K562 (cell line): ENCODE data around the gene DAPK2. TPM values are rescaled to one million over a fixed set of nuclear protein-coding genes. Genes with fewer than 3 reads are reported as not detected.

Experiments used
- ATAC-seq: fragments of 200-7000 bp; cut with Tn5 transposase; 3 replicates; pipeline ENCODE4 v1.9.1; 2020; ENCODE audit warnings: moderate library complexity
- BruUV-seq: library from RNA; stranded (reverse); fragments of 400-500 nt; replicated peaks from 2 replicates; lab custom pipeline; 2021; lab: Mats Ljungman, UMichigan
- CTCF ChIA-PET: fragments of 300-600 bp; formaldehyde crosslinking; extraction: SDS; loops from one replicate; lab custom pipeline; 2021; ENCODE audit warnings: low intra/inter-chr PET ratio; lab: Yijun Ruan, JAX
- POLR2A ChIA-PET: fragments of 300-600, 350-650 bp; sonication (Branson Sonifier 250); formaldehyde crosslinking; extraction: SDS; loops from one replicate; lab custom pipeline; 2021; ENCODE audit warnings: antibody characterized with exemption, inconsistent platforms; lab: Yijun Ruan, JAX
- DNase-seq, 4 experiments: peaks; one replicate each; pipeline versions ENCODE4 v3.0.0 to v3.0.0-alpha.2; 2011 to 2018; ENCODE audit warnings: low spot score in 3 of 4, mixed read lengths in 3 of 4; ENCODE audit errors: extremely low read depth in 1 of 4
- FAIRE-seq: peaks from 2 replicates; lab custom pipeline; 2011; peaks lifted over from hg19 to GRCh38; lab: Jason Lieb, UNC
- H2AFZ ChIP-seq: 2 replicates; pipeline ENCODE4 v1.6.0; 2011; ENCODE audit warnings: low read depth, low read length, control low read depth, inconsistent platforms
- H3K27ac ChIP-seq: fragments of 200-600 bp; 3 replicates; pipeline ENCODE4 v1.8.0; 2011; ENCODE audit warnings: low read depth, mild to moderate bottlenecking, control low read depth, inconsistent platforms, low read length, moderate library complexity, mixed read lengths; ENCODE audit errors: extremely low read depth
- H3K27me3 ChIP-seq, 2 experiments: fragments of 300-600 bp in 1 of 2; 2 replicates in 1 of 2; 3 replicates in 1 of 2; pipeline versions ENCODE4 v1.6.0 to v1.8.0; 2011; ENCODE audit warnings: inconsistent platforms in 2 of 2, low read length in 2 of 2, mild to moderate bottlenecking in 1 of 2, mixed read lengths in 1 of 2, moderate library complexity in 1 of 2; ENCODE audit not compliant: control insufficient read depth in 2 of 2, insufficient read depth in 2 of 2
- H3K36me3 ChIP-seq: fragments of 300-600 bp; 3 replicates; pipeline ENCODE4 v1.8.0; 2011; ENCODE audit warnings: mild to moderate bottlenecking, low read length, inconsistent platforms; ENCODE audit not compliant: control insufficient read depth, insufficient read depth
- H3K4me1 ChIP-seq, 2 experiments: fragments of 200-600 bp in 1 of 2; replicated peaks in 1 of 2; 2 replicates in 1 of 2; 3 replicates in 1 of 2; pipeline versions ENCODE4 v1.5.1 to v1.8.0; 2011; ENCODE audit warnings: inconsistent platforms in 2 of 2, low read length in 2 of 2, mild to moderate bottlenecking in 1 of 2, mixed read lengths in 1 of 2, moderate library complexity in 1 of 2; ENCODE audit not compliant: control insufficient read depth in 2 of 2, insufficient read depth in 2 of 2
- H3K4me2 ChIP-seq: 2 replicates; pipeline ENCODE4 v1.6.1; 2011; ENCODE audit warnings: low read length, control low read depth, inconsistent platforms, mixed read lengths; ENCODE audit not compliant: insufficient read depth
- H3K4me3 ChIP-seq: fragments of 200-600 bp; sonication (generic), shearing (Covaris generic); 2 replicates; pipeline ENCODE4 v1.5.1; 2016; ENCODE audit warnings: control low read depth, inconsistent platforms
- H3K79me2 ChIP-seq: fragments of 200-600 bp; 3 replicates; pipeline ENCODE4 v1.8.0; 2011; ENCODE audit warnings: low read length, inconsistent platforms; ENCODE audit not compliant: control insufficient read depth, insufficient read depth
- H3K9ac ChIP-seq, 2 experiments: 2 replicates each; pipeline versions ENCODE4 v1.6.0 to v1.6.1; 2011; ENCODE audit warnings: low read depth in 2 of 2, low read length in 2 of 2, control low read depth in 1 of 2, inconsistent platforms in 1 of 2, mild to moderate bottlenecking in 1 of 2, mixed read lengths in 1 of 2; ENCODE audit not compliant: insufficient read depth in 1 of 2
- H3K9me1 ChIP-seq: one replicate; pipeline ENCODE4 v1.6.0; 2011; ENCODE audit warnings: inconsistent platforms, mild to moderate bottlenecking, low read length, moderate library complexity; ENCODE audit not compliant: control insufficient read depth, insufficient read depth
- H3K9me3 ChIP-seq: replicated peaks from 2 replicates; pipeline ENCODE4 v1.5.1; 2011; ENCODE audit warnings: low read depth, low read length, inconsistent platforms; ENCODE audit not compliant: control insufficient read depth, insufficient read depth
- H4K20me1 ChIP-seq: replicated peaks from 2 replicates; pipeline ENCODE4 v1.6.1; 2011; ENCODE audit warnings: low read length, inconsistent platforms, mixed read lengths; ENCODE audit not compliant: control insufficient read depth, insufficient read depth
- BCL6 ChIP-seq: fragments of 250-450 bp; sonication (Bioruptor Pico); IDR thresholded peaks from 2 replicates; pipeline ENCODE4 v1.4.0; 2020
- CREB3L1 ChIP-seq: fragments of 450-650 bp; IDR thresholded peaks from 2 replicates; pipeline ENCODE4 v1.6.1; 2014; ENCODE audit warnings: low read depth, mild to moderate bottlenecking, moderate library complexity, borderline replicate concordance
- DNMT1 ChIP-seq: fragments of 450-650 bp; IDR thresholded peaks from 2 replicates; pipeline ENCODE4 v1.6.1; 2016; ENCODE audit warnings: antibody characterized with exemption, mild to moderate bottlenecking
- HNRNPH1 ChIP-seq: fragments of 200-400 bp; formaldehyde crosslinking; optimal IDR thresholded peaks from 2 replicates; pipeline ENCODE3; 2017; ENCODE audit warnings: low read depth, mild to moderate bottlenecking, low read length, moderate library complexity
- KAT2B ChIP-seq: IDR thresholded peaks from one replicate; pipeline ENCODE4 v1.6.1; 2012; ENCODE audit warnings: low read depth, mild to moderate bottlenecking, control low read depth, inconsistent platforms, low read length, moderate library complexity
- NCOA1 ChIP-seq: fragments of 450-650 bp; IDR thresholded peaks from 2 replicates; pipeline ENCODE4 v1.6.1; 2016; ENCODE audit warnings: low read depth
- PHB ChIP-seq: fragments of 250-450 bp; sonication (Bioruptor Pico); IDR thresholded peaks from 2 replicates; pipeline ENCODE4 v1.5.0; 2021
- TAF9B ChIP-seq: fragments of 450-650 bp; IDR thresholded peaks from 2 replicates; pipeline ENCODE4 v1.6.1; 2018; ENCODE audit warnings: mild to moderate bottlenecking; ENCODE audit not compliant: partially characterized antibody
- TFAM ChIP-seq: fragments of 250-450 bp; sonication (Bioruptor Pico); conservative IDR thresholded peaks from 2 replicates; pipeline ENCODE4 v1.5.0; 2021; ENCODE audit warnings: mild to moderate bottlenecking, moderate library complexity
- U2AF2 ChIP-seq: fragments of 200-400 bp; formaldehyde crosslinking; optimal IDR thresholded peaks from 2 replicates; pipeline ENCODE3; 2017; ENCODE audit warnings: low read depth, mild to moderate bottlenecking, low read length
- ZEB2 ChIP-seq: fragments of 450-650 bp; IDR thresholded peaks from 2 replicates; pipeline ENCODE4 v1.6.1; 2016
- ZNF121 ChIP-seq: sonication (generic); formaldehyde crosslinking; conservative IDR thresholded peaks from 2 replicates; pipeline ENCODE4 v1.8.0; 2022; ENCODE audit warnings: missing genetic modification reagents
- ZNF175 ChIP-seq: fragments of 200-800 bp; sonication (Bioruptor generic); IDR thresholded peaks from 2 replicates; pipeline ENCODE4 v1.6.1; 2016; ENCODE audit warnings: low read depth, mild to moderate bottlenecking, missing genetic modification characterization, missing compliant biosample characterization
- ZNF695 ChIP-seq: fragments of 450-650 bp; formaldehyde crosslinking; IDR thresholded peaks from 2 replicates; pipeline ENCODE4 v1.4.0; 2020; ENCODE audit warnings: mild to moderate bottlenecking, moderate library complexity
- ZNF717 ChIP-seq: fragments of 250-450 bp; sonication (Bioruptor Pico); IDR thresholded peaks from 2 replicates; pipeline ENCODE4 v1.5.0; 2021
- ZSCAN29 ChIP-seq: fragments of 450-650 bp; IDR thresholded peaks from 2 replicates; pipeline ENCODE4 v1.6.1; 2017
- WGBS: fragments of 100-300 bp; shearing (Covaris generic); methylation state at CpG from one replicate; pipeline ENCODE4 v1.1.6; 2016; ENCODE audit warnings: low coverage, mixed read lengths; ENCODE audit not compliant: insufficient coverage; ENCODE audit errors: missing lambda C conversion rate; 5-methylcytosine and 5-hydroxymethylcytosine counted together
- in situ Hi-C: fragments of 300-500 bp; cut with MboI; formaldehyde crosslinking; loops from 4 replicates; pipeline ENCODE4 v1.15.0; 2018; ENCODE audit warnings: inconsistent platforms, mixed read lengths
- intact Hi-C: fragments of 100-400 bp; cut with micrococcal nuclease; formaldehyde crosslinking; loops from 2 replicates; pipeline ENCODE4 v1.14.2; 2022
- polyA plus RNA-seq, 8 experiments: library from polyadenylated mRNA; depleted of rRNA in 4 of 8; stranded (reverse) in 5 of 8; unstranded in 3 of 8; fragments of >200 nt; fragmentation: Nextera tagmentation in 2 of 8; fragmentation: Illumina TruSeq in 1 of 8; extraction: Ambion mirVana in 2 of 8; extraction: Trizol in 1 of 8; gene quantifications; 2 replicates each; pipeline versions ENCODE4 v1.2.1 to v1.2.3, GENCODE V29; 2011 to 2014; ENCODE audit warnings: inconsistent platforms in 1 of 8, missing spikeins in 1 of 8
- total RNA-seq, 7 experiments: library from RNA; depleted of rRNA in 6 of 7; stranded (reverse); fragments of >200 nt in 6 of 7; fragmentation: Illumina TruSeq in 2 of 7; extraction: Trizol in 2 of 7; gene quantifications; 2 replicates each; pipeline versions ENCODE4 v1.2.1 to v1.2.3, GENCODE V29; 2011 to 2021; ENCODE audit warnings: low replicate concordance in 1 of 7
- TF ChIP-seq, protein P1 (sequence below): fragments of 450-650 bp; IDR thresholded peaks from 2 replicates; pipeline ENCODE4 v1.6.1; 2016; ENCODE audit warnings: borderline replicate concordance

Gene DAPK2
- total and polyA plus RNA-seq, 9 of the 15 experiments (the other 6 are each of a cell fraction or from before 2014, with no cell fraction given) = 0.14 to 5.2 (median 2.2) TPM

DNA sequence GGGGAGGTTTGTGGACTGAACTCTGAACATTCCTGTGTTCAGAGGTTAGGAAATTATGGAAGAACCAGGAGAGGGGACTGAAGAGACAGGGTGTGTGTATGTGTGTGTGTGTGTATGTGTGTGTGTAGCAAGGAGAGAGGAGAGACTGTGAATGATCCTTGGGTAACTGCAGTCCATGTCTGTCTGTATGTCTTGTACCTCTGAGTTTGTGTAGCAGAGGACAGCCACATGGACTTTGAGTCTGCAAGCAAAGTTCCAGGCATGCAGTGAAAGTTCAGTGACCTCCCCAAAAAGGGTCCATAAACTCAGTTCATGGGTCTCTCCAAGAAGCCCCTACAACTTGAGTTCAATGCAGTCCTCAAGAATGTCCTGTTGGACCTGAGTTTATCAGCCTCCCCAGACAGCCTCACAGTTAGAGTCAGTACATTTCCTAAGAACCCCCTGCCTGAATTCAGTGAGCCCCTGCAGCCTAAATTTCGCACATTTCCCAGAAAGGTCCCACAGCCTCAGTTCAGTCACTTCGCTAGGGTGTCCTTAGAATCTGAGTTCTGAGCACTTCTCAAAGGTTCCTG, 184.3 kb downstream of the DAPK2 start:
- intact Hi-C loops (no loop called here), in situ Hi-C loops (no loop called here)
- Histone ChIP-seq H3K4me3 (no peak overlapping the region), H3K79me2 (no peaks in the 10 kb centered on the region), H3K27ac (no peak overlapping the region), H3K27me3 (no peaks in the 10 kb centered on the region), H4K20me1 (no peaks in the 10 kb centered on the region), H3K9me3 (no peaks in the 10 kb centered on the region), H3K9me1 (no peaks in the 10 kb centered on the region), H3K9ac (no peak overlapping the region), H2AFZ (no peak overlapping the region), H3K4me2 (no peak overlapping the region), H3K36me3 (no peaks in the 10 kb centered on the region), H3K4me1 (peaks cover 10 to 16% of the 10 kb centered on the region in 2 experiments; a peak in 4 of 5 replicates)
- CTCF ChIA-PET = no interaction called here
- DNase-seq (no peak), ATAC-seq (no peak), FAIRE-seq (no peak)
- TF ChIP-seq U2AF2 (no peak), PHB (CRISPR knock-in tag) (no peak), NCOA1 (no peak), ZNF717 (CRISPR knock-in tag) (no peak), TAF9B (no peak), CREB3L1 (no peak), DNMT1 (no peak), ZNF121 (CRISPR knock-in tag) (no peak), TFAM (no peak), KAT2B (no peak), HNRNPH1 (no peak), ZNF695 (CRISPR knock-in tag) (no peak), ZEB2 (no peak), BCL6 (CRISPR knock-in tag) (no peak), ZSCAN29 (no peak), ZNF175 (no peak)
- TF ChIP-seq, protein P1, sequence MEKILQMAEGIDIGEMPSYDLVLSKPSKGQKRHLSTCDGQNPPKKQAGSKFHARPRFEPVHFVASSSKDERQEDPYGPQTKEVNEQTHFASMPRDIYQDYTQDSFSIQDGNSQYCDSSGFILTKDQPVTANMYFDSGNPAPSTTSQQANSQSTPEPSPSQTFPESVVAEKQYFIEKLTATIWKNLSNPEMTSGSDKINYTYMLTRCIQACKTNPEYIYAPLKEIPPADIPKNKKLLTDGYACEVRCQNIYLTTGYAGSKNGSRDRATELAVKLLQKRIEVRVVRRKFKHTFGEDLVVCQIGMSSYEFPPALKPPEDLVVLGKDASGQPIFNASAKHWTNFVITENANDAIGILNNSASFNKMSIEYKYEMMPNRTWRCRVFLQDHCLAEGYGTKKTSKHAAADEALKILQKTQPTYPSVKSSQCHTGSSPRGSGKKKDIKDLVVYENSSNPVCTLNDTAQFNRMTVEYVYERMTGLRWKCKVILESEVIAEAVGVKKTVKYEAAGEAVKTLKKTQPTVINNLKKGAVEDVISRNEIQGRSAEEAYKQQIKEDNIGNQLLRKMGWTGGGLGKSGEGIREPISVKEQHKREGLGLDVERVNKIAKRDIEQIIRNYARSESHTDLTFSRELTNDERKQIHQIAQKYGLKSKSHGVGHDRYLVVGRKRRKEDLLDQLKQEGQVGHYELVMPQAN = no peak
- 78% methylated on average over 2 of the region's 2 CpGs for WGBS
- BruUV-seq = no TSS peak
- POLR2A ChIA-PET = no interaction called here
